Osteoblast (primary cell): ENCODE measurements around the gene GFRA1. TPM values are rescaled to one million over a fixed set of nuclear protein-coding genes. Genes with fewer than 3 reads are reported as not detected.

Experiments
- DNase-seq: peaks from one replicate; pipeline ENCODE4 v3.0.0; 2011; ENCODE audit warnings: low spot score, mixed read lengths; ENCODE audit not compliant: insufficient read length; ENCODE audit errors: missing footprints
- H2AFZ ChIP-seq: 2 replicates; pipeline ENCODE4 v1.6.0; 2011; ENCODE audit warnings: mild to moderate bottlenecking, low read length
- H3K27ac ChIP-seq: 2 replicates; pipeline ENCODE4 v1.5.1; 2011; ENCODE audit warnings: mild to moderate bottlenecking, low read depth, low read length, moderate library complexity
- H3K27me3 ChIP-seq: 2 replicates; pipeline ENCODE4 v1.6.0; 2012; ENCODE audit warnings: mild to moderate bottlenecking, control low read depth, inconsistent platforms, low read length, moderate library complexity; ENCODE audit not compliant: insufficient read depth
- H3K36me3 ChIP-seq: 2 replicates; pipeline ENCODE4 v1.5.1; 2011; ENCODE audit warnings: mild to moderate bottlenecking, low read length, control low read depth, moderate library complexity; ENCODE audit not compliant: insufficient read depth
- H3K4me1 ChIP-seq: 2 replicates; pipeline ENCODE4 v1.5.1; 2011; ENCODE audit warnings: mild to moderate bottlenecking, low read length, control low read depth, moderate library complexity; ENCODE audit not compliant: insufficient read depth
- H3K4me2 ChIP-seq: 2 replicates; pipeline ENCODE4 v1.6.0; 2011; ENCODE audit warnings: mild to moderate bottlenecking, low read length; ENCODE audit not compliant: insufficient read depth
- H3K4me3 ChIP-seq: fragments of 200-600 bp; sonication (generic); 3 replicates; pipeline ENCODE4 v1.5.1; 2012; ENCODE audit warnings: mild to moderate bottlenecking, low read length, inconsistent platforms; ENCODE audit not compliant: insufficient read depth
- H3K79me2 ChIP-seq: 2 replicates; pipeline ENCODE4 v1.6.0; 2012; ENCODE audit warnings: mild to moderate bottlenecking, low read length, control low read depth, inconsistent platforms; ENCODE audit not compliant: insufficient read depth
- H3K9me3 ChIP-seq: 2 replicates; pipeline ENCODE4 v1.5.1; 2011; ENCODE audit warnings: low read depth, low read length, control low read depth
- H4K20me1 ChIP-seq: 2 replicates; pipeline ENCODE4 v1.6.0; 2012; ENCODE audit warnings: mild to moderate bottlenecking, low read length, control low read depth; ENCODE audit not compliant: insufficient read depth
- total RNA-seq: library from RNA; depleted of rRNA; stranded (reverse); fragments of >200 nt; gene quantifications from 2 replicates; pipeline ENCODE4 v1.2.3, GENCODE V29; 2012
- TF ChIP-seq, protein P1 (sequence below): IDR thresholded peaks from 2 replicates; pipeline ENCODE4 v1.5.1; 2011; ENCODE audit warnings: mild to moderate bottlenecking, low read depth, low read length, moderate library complexity; ENCODE audit errors: extremely low read depth

Gene GFRA1
- total RNA-seq, 1 donor, result 76.0 TPM

DNA sequence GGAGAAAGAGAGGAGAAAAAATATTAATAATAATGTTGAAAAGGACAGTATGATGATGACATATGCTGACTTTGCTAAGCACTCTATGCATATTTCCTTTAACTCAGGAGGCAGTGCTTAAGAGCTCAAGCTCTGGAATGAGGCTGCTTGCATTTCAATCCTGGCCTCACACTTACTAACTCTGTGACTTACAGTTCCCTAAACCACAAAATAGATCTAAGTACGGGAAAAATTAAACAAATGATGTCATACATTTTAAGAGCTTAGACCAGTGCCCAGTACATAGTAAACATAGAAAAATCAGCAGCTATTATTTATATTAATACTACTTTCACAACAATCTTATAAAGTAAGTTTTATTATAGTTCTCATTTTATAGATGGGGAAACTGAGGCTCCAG is 61.3 kb downstream of the GFRA1 start:
- TF ChIP-seq, protein P1, sequence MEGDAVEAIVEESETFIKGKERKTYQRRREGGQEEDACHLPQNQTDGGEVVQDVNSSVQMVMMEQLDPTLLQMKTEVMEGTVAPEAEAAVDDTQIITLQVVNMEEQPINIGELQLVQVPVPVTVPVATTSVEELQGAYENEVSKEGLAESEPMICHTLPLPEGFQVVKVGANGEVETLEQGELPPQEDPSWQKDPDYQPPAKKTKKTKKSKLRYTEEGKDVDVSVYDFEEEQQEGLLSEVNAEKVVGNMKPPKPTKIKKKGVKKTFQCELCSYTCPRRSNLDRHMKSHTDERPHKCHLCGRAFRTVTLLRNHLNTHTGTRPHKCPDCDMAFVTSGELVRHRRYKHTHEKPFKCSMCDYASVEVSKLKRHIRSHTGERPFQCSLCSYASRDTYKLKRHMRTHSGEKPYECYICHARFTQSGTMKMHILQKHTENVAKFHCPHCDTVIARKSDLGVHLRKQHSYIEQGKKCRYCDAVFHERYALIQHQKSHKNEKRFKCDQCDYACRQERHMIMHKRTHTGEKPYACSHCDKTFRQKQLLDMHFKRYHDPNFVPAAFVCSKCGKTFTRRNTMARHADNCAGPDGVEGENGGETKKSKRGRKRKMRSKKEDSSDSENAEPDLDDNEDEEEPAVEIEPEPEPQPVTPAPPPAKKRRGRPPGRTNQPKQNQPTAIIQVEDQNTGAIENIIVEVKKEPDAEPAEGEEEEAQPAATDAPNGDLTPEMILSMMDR, result no peak
- no peaks in the 10 kb centered on the region for H3K9me3 ChIP-seq
- H3K27ac ChIP-seq, result no peak overlapping the region
- no peaks in the 10 kb centered on the region for H3K36me3 ChIP-seq
- H2AFZ ChIP-seq, result no peak overlapping the region
- no peaks in the 10 kb centered on the region for H3K27me3 ChIP-seq
- H3K4me3 ChIP-seq, result no peak overlapping the region
- peaks cover 5% of the 10 kb centered on the region for H3K4me1 ChIP-seq
- H3K79me2 ChIP-seq, result no peaks in the 10 kb centered on the region
- peak; percentile 72 for DNase-seq
- H3K4me2 ChIP-seq, result no peak overlapping the region
- H4K20me1 ChIP-seq, result no peaks in the 10 kb centered on the region

DNA sequence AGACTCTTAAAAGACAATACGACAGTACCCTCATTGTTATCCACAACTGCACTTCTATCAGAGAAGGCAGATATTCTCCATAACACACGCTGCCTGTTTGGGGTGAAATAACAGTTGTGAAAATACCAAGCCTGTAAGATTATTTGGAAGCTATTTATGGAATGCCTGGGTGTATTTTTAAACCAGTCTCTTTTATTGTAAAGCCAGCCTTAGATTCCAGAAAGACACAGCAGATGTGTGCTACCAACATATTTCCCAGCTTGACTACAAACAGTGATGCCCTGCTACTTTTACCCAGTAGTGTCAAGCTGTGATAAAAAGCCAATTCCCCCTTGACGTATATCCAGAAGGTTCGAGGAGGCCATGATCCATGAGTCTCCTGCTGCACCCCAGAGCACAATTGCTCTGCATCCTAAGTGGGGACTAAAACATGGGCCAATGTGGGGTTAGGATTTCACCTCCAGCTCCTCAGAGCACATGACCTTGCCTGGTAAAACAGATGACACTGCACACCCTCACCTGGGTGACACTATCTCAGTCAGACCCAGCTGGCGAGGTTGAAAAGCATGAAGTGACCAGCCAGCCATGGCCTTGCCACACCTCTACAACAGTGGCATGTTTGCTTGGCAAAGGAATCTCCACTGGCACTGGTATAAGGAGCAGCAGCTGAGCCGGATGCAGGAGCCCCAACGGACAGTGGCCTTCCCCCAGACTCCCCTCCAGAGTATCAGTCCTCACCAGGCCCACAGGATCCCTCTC is 62.2 kb downstream of the GFRA1 start:
- peaks cover 5% of the 10 kb centered on the region for H3K4me1 ChIP-seq
- no peak overlapping the region for H3K4me3 ChIP-seq
- no peak overlapping the region for H3K4me2 ChIP-seq
- no peaks in the 10 kb centered on the region for H4K20me1 ChIP-seq
- no peaks in the 10 kb centered on the region for H3K27me3 ChIP-seq
- no peaks in the 10 kb centered on the region for H3K36me3 ChIP-seq
- no peaks in the 10 kb centered on the region for H3K79me2 ChIP-seq
- no peak overlapping the region for H3K27ac ChIP-seq
- no peaks in the 10 kb centered on the region for H3K9me3 ChIP-seq
- no peak overlapping the region for H2AFZ ChIP-seq
- TF ChIP-seq, protein P1, result no peak
- no peak for DNase-seq

DNA sequence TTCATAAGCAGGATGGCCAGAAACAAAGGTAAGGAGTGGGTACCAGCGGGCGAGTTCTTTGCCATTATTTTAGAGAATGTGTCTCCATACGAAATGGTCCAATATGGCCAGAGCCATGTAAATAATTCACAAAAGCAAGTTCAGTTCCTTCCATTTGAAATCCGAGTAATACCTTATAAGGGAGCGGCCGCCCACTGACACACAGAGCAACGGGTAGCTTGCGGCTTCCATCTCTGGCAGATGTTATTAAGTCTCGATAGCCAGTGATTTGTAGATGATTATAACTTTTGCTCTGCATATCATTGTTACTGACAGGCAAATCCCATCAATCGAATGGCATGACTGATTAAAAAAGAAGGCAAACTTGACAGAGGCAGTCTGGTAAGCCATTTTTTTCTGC is 63.2 kb downstream of the GFRA1 start:
- H2AFZ ChIP-seq, result no peak overlapping the region
- no peaks in the 10 kb centered on the region for H3K9me3 ChIP-seq
- H3K79me2 ChIP-seq, result no peaks in the 10 kb centered on the region
- TF ChIP-seq, protein P1, result no peak
- no peaks in the 10 kb centered on the region for H4K20me1 ChIP-seq
- no peak overlapping the region for H3K4me2 ChIP-seq
- H3K36me3 ChIP-seq, result no peaks in the 10 kb centered on the region
- H3K4me1 ChIP-seq, result peaks cover 5% of the 10 kb centered on the region
- H3K4me3 ChIP-seq, result no peak overlapping the region
- no peak for DNase-seq
- no peak overlapping the region for H3K27ac ChIP-seq
- no peaks in the 10 kb centered on the region for H3K27me3 ChIP-seq

DNA sequence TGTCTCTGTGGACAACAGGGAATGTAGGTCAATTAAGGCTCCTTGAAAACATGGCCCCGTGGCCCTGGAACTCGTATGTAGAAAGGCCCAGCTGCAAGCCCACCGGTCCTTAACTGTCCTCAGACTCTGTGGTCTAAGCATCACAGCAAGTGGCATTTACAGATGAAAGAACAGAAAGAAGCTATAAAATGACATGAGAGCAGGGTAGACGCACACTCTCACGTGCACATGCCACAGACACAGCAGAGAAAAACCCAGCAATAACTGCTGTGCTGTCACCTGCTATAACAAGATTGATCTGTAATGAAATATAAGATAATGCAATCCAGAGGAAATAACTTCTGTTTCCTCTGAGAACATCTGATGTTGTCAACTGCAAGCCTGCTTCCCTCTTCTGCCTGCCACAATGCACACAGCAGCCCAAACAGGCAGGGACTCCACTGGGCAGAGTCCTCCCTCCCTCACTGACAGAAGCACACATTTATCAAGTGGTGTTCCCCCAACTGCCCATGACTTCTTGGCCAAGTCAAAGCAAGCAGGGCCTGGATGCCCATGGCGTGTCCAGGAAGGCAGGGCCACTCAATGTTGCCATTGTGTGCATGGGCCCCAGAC is 63.9 kb downstream of the GFRA1 start:
- H3K4me3 ChIP-seq, result no peak overlapping the region
- no peak overlapping the region for H3K27ac ChIP-seq
- H3K27me3 ChIP-seq, result no peaks in the 10 kb centered on the region
- TF ChIP-seq, protein P1, result no peak
- H3K79me2 ChIP-seq, result no peaks in the 10 kb centered on the region
- no peak overlapping the region for H3K4me2 ChIP-seq
- H4K20me1 ChIP-seq, result no peaks in the 10 kb centered on the region
- DNase-seq, result no peak
- no peak overlapping the region for H2AFZ ChIP-seq
- H3K4me1 ChIP-seq, result peaks cover 5% of the 10 kb centered on the region
- H3K36me3 ChIP-seq, result no peaks in the 10 kb centered on the region
- H3K9me3 ChIP-seq, result no peaks in the 10 kb centered on the region
